Heart right ventricle (tissue), 16 donors: ENCODE results near the gene PPP3CA. TPM values are rescaled to one million over a fixed set of nuclear protein-coding genes. Genes with fewer than 3 reads are reported as not detected.

Experiments
- ATAC-seq, 8 donors: fragments of 200-7000 bp; cut with Tn5 transposase; one replicate each; pipeline ENCODE4 v1.9.1; 2020; ENCODE audit warnings: mild to moderate bottlenecking in 8 of 8, moderate library complexity in 8 of 8, moderate number of reproducible peaks in 1 of 8
- DNase-seq, 2 donors: peaks; one replicate each; pipeline ENCODE4 v3.0.0-alpha.2; 2020
- H3K27ac ChIP-seq, 10 donors: fragments of 200-600 bp; sonication (generic) in 2 of 10; one replicate each; pipeline versions ENCODE4 v1.5.0 to v1.8.0; 2020 to 2022; ENCODE audit warnings: mild to moderate bottlenecking in 3 of 10
- H3K27me3 ChIP-seq, 7 donors: fragments of 200-600 bp; one replicate each; pipeline ENCODE4 v1.8.0; 2021 to 2022; ENCODE audit warnings: mild to moderate bottlenecking in 2 of 7
- H3K36me3 ChIP-seq, 9 donors: fragments of 200-600 bp; sonication (generic) in 1 of 9; one replicate each; pipeline versions ENCODE4 v1.5.0 to v1.8.0; 2020 to 2022; ENCODE audit warnings: mild to moderate bottlenecking in 2 of 9
- H3K4me1 ChIP-seq, 9 donors: fragments of 200-600 bp; sonication (generic) in 1 of 9; one replicate each; pipeline versions ENCODE4 v1.5.0 to v1.8.0; 2020 to 2022; ENCODE audit warnings: mild to moderate bottlenecking in 4 of 9
- H3K4me3 ChIP-seq, 10 donors: fragments of 200-600 bp; sonication (generic) in 2 of 10; one replicate each; pipeline versions ENCODE4 v1.5.0 to v1.8.0; 2020 to 2022; ENCODE audit warnings: mild to moderate bottlenecking in 7 of 10, moderate library complexity in 2 of 10
- H3K9me3 ChIP-seq, 11 donors: fragments of 200-600 bp in 10 of 11; sonication (generic) in 2 of 11; one replicate each; pipeline versions ENCODE4 v1.5.0 to v1.8.0; 2013 to 2022; ENCODE audit warnings: mild to moderate bottlenecking in 2 of 11, control low read depth in 1 of 11, moderate library complexity in 1 of 11
- WGBS, 2 donors: extraction: QIAGEN DNeasy Blood & Tissue Kit; methylation state at CpG; one replicate each; pipeline ENCODE4 v1.1.7; 2013; ENCODE audit warnings: inconsistent platforms in 1 of 2; 5-methylcytosine and 5-hydroxymethylcytosine counted together
- intact Hi-C, 10 donors: fragments of 100-400 bp; cut with DNase I; formaldehyde crosslinking; loops; one replicate each; pipeline versions ENCODE4 v1.11.1 to v1.14.2; 2022
- polyA plus RNA-seq, 2 donors: library from polyadenylated mRNA; stranded (reverse); fragments of 200-250 nt; gene quantifications; one replicate each; pipeline ENCODE4 v1.2.3, GENCODE V29; 2013
- total RNA-seq, 10 donors: library from RNA; stranded (reverse); fragmentation: NEBNext Ultra II Directional in 3 of 10; extraction: Animal tissue kit (Norgen Biotek cat#: 25700) in 3 of 10; gene quantifications; one replicate each; pipeline versions ENCODE4 v1.2.1 to v1.2.4, GENCODE V29; 2021 to 2023
- TF ChIP-seq, protein P1 (sequence below), 9 donors: fragments of 200-600 bp; sonication (generic) in 2 of 9; IDR thresholded peaks; one replicate each; pipeline versions ENCODE4 v1.5.0 to v1.8.0; 2021 to 2022; ENCODE audit warnings: antibody characterized with exemption in 9 of 9, mild to moderate bottlenecking in 5 of 9, moderate library complexity in 1 of 9
- donor health status: Arrhythmogenic right ventricular cardiomyopathy.
- donor health status: ischemic (EF 13 %, LVEDD 7.1; RV severe dilation, severe dysfunction).
- donor health status: healthy with polysubstance abuse.
- donor health status: DM: no; HTN: yes; CAD: no.
- donor health status: DM: no; HTN: no; CAD: no.
- donor health status: ischemic (EF 25% LVEDD 6.9; RV normal size, moderate dysfunction).
- donor health status: ischemic (EF 25% LVEDD 5.7; RV mildly dilated, moderate dysfunction).
- donor health status: healthy.
- donor health status: DM: yes; HTN: yes; CAD: no.
- donor health status: Ischemic cardiomyopathy.
- donor health status: ischemic (EF 35%, LVEDD 5.7; RV mildly dilated, moderate dysfunction).
- donor health status: nonischemic (EF 11% LVEDD 7.7; RV severe dilation, severe dysfunction).
- donor health status: DM: yes; HTN: yes; CAD: no.
- donor health status: PGD.
- donor health status: ischemic (EF 29% LVEDD 5.4; RV normal size, mild dysfunction).
- donor health status: nonischemic (EF 23%, LVEDD 6.1; RV moderate dilation, normal function).

The PPP3CA gene
- total and polyA plus RNA-seq, 12 donors: 8.1 to 30.8 (median 19.1) TPM

- Histone ChIP-seq H3K27ac (no peak overlapping the region), H3K4me3 (no peak overlapping the region), H3K4me1 (peaks cover 0 to 17% (median 6%) of the 10 kb centered on the region in 9 donors), H3K36me3 (no peaks in the 10 kb centered on the region), H3K9me3 (peaks cover 0 to 5% (median 0%) of the 10 kb centered on the region in 11 donors), H3K27me3 (no peaks in the 10 kb centered on the region)
- no peak for DNase-seq
- TF ChIP-seq, protein P1, sequence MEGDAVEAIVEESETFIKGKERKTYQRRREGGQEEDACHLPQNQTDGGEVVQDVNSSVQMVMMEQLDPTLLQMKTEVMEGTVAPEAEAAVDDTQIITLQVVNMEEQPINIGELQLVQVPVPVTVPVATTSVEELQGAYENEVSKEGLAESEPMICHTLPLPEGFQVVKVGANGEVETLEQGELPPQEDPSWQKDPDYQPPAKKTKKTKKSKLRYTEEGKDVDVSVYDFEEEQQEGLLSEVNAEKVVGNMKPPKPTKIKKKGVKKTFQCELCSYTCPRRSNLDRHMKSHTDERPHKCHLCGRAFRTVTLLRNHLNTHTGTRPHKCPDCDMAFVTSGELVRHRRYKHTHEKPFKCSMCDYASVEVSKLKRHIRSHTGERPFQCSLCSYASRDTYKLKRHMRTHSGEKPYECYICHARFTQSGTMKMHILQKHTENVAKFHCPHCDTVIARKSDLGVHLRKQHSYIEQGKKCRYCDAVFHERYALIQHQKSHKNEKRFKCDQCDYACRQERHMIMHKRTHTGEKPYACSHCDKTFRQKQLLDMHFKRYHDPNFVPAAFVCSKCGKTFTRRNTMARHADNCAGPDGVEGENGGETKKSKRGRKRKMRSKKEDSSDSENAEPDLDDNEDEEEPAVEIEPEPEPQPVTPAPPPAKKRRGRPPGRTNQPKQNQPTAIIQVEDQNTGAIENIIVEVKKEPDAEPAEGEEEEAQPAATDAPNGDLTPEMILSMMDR (IDR thresholded peaks at IDR 0.05): no peak
- intact Hi-C loops: no loop called here
- ATAC-seq: no peak
- WGBS, 2 donors: 71 to 97% methylated on average over 2 of the region's 2 CpGs
Measured at GRCh38 chr4:101229116-101229515, 118.2 kb downstream of the PPP3CA start.

- DNase-seq: no peak
- Histone ChIP-seq H3K36me3 (no peaks in the 10 kb centered on the region), H3K4me1 (peaks cover 0 to 31% (median 17%) of the 10 kb centered on the region in 9 donors), H3K9me3 (peaks cover 0 to 5% (median 0%) of the 10 kb centered on the region in 11 donors), H3K27me3 (no peaks in the 10 kb centered on the region), H3K27ac (no peak overlapping the region), H3K4me3 (no peak overlapping the region)
- TF ChIP-seq, protein P1 (IDR thresholded peaks at IDR 0.05): no peak
- ATAC-seq: no peak
- intact Hi-C loops: loop anchor here in 1 of 10 donors (2.0 kb wide), 1 partner anchor 71 kb away; no protein-coding TSS in a partner anchor
Measured at GRCh38 chr4:101227715-101228114, 119.6 kb downstream of the PPP3CA start.

GRCh38 chr4:101224358-101225218 lies 122.7 kb downstream of the PPP3CA start:
- Histone ChIP-seq H3K27me3 (no peaks in the 10 kb centered on the region), H3K4me1 (peaks cover 0 to 44% (median 24%) of the 10 kb centered on the region in 9 donors), H3K4me3 (no peak overlapping the region), H3K9me3 (peaks cover 0 to 5% (median 0%) of the 10 kb centered on the region in 11 donors), H3K36me3 (no peaks in the 10 kb centered on the region), H3K27ac (no peak overlapping the region)
- 59 to 69% methylated on average over 4 of the region's 4 CpGs for WGBS, 2 donors
- ATAC-seq (no peak), DNase-seq (no peak)
- TF ChIP-seq, protein P1 (IDR thresholded peaks at IDR 0.05): no peak
- intact Hi-C loops: no loop called here

- no peak for ATAC-seq
- no peaks in the 10 kb centered on the region for H3K27me3 ChIP-seq
- H3K9me3 ChIP-seq: no peaks in the 10 kb centered on the region
- no peak for DNase-seq
- whole genome bisulfite sequencing, 2 donors: 59 to 70% methylated on average over 3 of the region's 3 CpGs
- TF ChIP-seq, protein P1 (IDR thresholded peaks at IDR 0.05): no peak
- H3K4me3 ChIP-seq: no peak overlapping the region
- intact Hi-C loops: no loop called here
- H3K4me1 ChIP-seq: peaks cover 0 to 66% (median 27%) of the 10 kb centered on the region in 9 donors
- H3K27ac ChIP-seq: no peak overlapping the region
- no peaks in the 10 kb centered on the region for H3K36me3 ChIP-seq
Measured at GRCh38 chr4:101222156-101222845, 125.0 kb downstream of the PPP3CA start.
